ENCODE measurements around the gene SCTR. TPM values are rescaled to one million over a fixed set of nuclear protein-coding genes. Genes with fewer than 3 reads are reported as not detected.
A peak's percentile ranks its signal among the peaks of the same experiment; 100 is the strongest.

The SCTR gene
- total and polyA plus RNA-seq, 12 donors = 0.33 to 8.3 (median 0.46) TPM; not detected in 5

GRCh38 chr2:119431155-119431975 lies 92.9 kb downstream of the SCTR start, which contains the start of gene TMEM37:
Gene TMEM37 (plus strand): TSS chr2:119431854. CDS start chr2:119431904, 50 bp downstream.
- WGBS, 4 donors = 2 to 9% (median 3%) methylated on average over 12 to 72 of the region's 72 CpGs
- no peaks in the 10 kb centered on the region for H3K27me3 ChIP-seq
- H3K36me3 ChIP-seq (replicated peaks in 1 of 2) = no peaks in the 10 kb centered on the region
- peak within 1 kb of the TSS; percentile 23 to 87 (median 64) for H3K27ac ChIP-seq
- peak within 1 kb of the TSS in 3 of 4 donors; percentile 2 to 62 (median 8) for H3K4me3 ChIP-seq
- peak in 1 of 2 donors; percentile 61 for TF ChIP-seq POLR2A (IDR thresholded peaks at IDR 0.05)
- TF ChIP-seq CTCF (IDR thresholded peaks at IDR 0.05) = no peak
- peaks cover 33 to 76% of the 10 kb centered on the region in 2 donors for H3K4me1 ChIP-seq (replicated peaks in 1 of 2)
- no peaks in the 10 kb centered on the region for H3K9me3 ChIP-seq (replicated peaks in 1 of 3)
- intact Hi-C loops (cut with DNase I) = no loop called here
- peak; percentile 82 to 85 (median 83) for DNase-seq

GRCh38 chr2:119430023-119430498 lies 94.2 kb downstream of the SCTR start:
- H3K36me3 ChIP-seq (replicated peaks in 1 of 2) = no peaks in the 10 kb centered on the region
- H3K4me3 ChIP-seq = no peak overlapping the region
- WGBS, 4 donors = 83 to 96% (median 93%) methylated on average over 1 to 5 of the region's 5 CpGs
- H3K27me3 ChIP-seq = no peaks in the 10 kb centered on the region
- peak overlapping the region in 4 of 5 donors; percentile 9 to 87 (median 57) for H3K27ac ChIP-seq
- H3K9me3 ChIP-seq (replicated peaks in 1 of 3) = no peaks in the 10 kb centered on the region
- TF ChIP-seq CTCF (IDR thresholded peaks at IDR 0.05) = no peak
- no peak for TF ChIP-seq POLR2A (IDR thresholded peaks at IDR 0.05)
- intact Hi-C loops (cut with DNase I) = no loop called here
- peak in 1 of 7 donors; percentile 44 for DNase-seq
- H3K4me1 ChIP-seq (replicated peaks in 1 of 2) = peaks cover 36 to 77% of the 10 kb centered on the region in 2 donors

- no peaks in the 10 kb centered on the region for H3K9me3 ChIP-seq (replicated peaks in 1 of 3)
- peak in 3 of 7 donors; percentile 41 to 59 (median 56) for DNase-seq
- TF ChIP-seq POLR2A (IDR thresholded peaks at IDR 0.05) = peak in 1 of 2 donors; percentile 16
- no peak for TF ChIP-seq CTCF (IDR thresholded peaks at IDR 0.05)
- no peak overlapping the region for H3K4me3 ChIP-seq
- peaks cover 36 to 76% of the 10 kb centered on the region in 2 donors for H3K4me1 ChIP-seq (replicated peaks in 1 of 2)
- peak overlapping the region in 4 of 5 donors; percentile 41 to 87 (median 66) for H3K27ac ChIP-seq
- WGBS, 4 donors = 68 to 80% (median 78%) methylated on average over 10 of the region's 10 CpGs
- H3K36me3 ChIP-seq (replicated peaks in 1 of 2) = no peaks in the 10 kb centered on the region
- intact Hi-C loops (cut with DNase I) = no loop called here
- no peaks in the 10 kb centered on the region for H3K27me3 ChIP-seq
Measured at GRCh38 chr2:119429225-119429981, 94.9 kb downstream of the SCTR start.

Data from adrenal gland (tissue), 12 donors.